ENCODE results near the gene FRMPD4. TPM values are rescaled to one million over a fixed set of nuclear protein-coding genes. Genes with fewer than 3 reads are reported as not detected.

The FRMPD4 gene
- total and polyA plus RNA-seq, 2 donors (not counting 3 experiments of a cell fraction or from before 2014, with no cell fraction given), result not detected

GRCh38 chrX:12711435-12712040 lies 573.3 kb downstream of the FRMPD4 start:
- BruUV-seq (replicated peaks), result no TSS peak

More at GRCh38 chrX:12711435-12712040, 573.3 kb downstream of the FRMPD4 start:
- Histone ChIP-seq H3K36me3 (ENCODE audit: control insufficient read depth in 2 of 2, extremely low read depth in 1 of 2, insufficient read depth in 2 of 2, low read length in 2 of 2) (no peaks in the 10 kb centered on the region), H2AFZ (ENCODE audit: low read depth, low read length) (no peak overlapping the region), H3K9me1 (replicated peaks; ENCODE audit: control insufficient read depth, extremely low read depth, insufficient read depth, low read length) (no peaks in the 10 kb centered on the region), H3K27me3 (ENCODE audit: control insufficient read depth in 2 of 2, insufficient read depth in 2 of 2, low read length in 2 of 2) (no peaks in the 10 kb centered on the region), H3K27ac (ENCODE audit: insufficient read depth, low read depth, low read length) (no peak overlapping the region), H3K9me3 (replicated peaks; ENCODE audit: control insufficient read depth, insufficient read depth, low read length) (no peaks in the 10 kb centered on the region), H3K9ac (replicated peaks; ENCODE audit: extremely low read depth, insufficient read depth, low read length) (no peak overlapping the region), H4K20me1 (replicated peaks; ENCODE audit: control insufficient read depth, extremely low read depth, insufficient read depth, low read length) (no peaks in the 10 kb centered on the region), H3K4me1 (ENCODE audit: control insufficient read depth, extremely low read depth, insufficient read depth, low read length) (no peaks in the 10 kb centered on the region), H3K4me2 (ENCODE audit: insufficient read depth, low read length) (no peak overlapping the region), H3K4me3 (replicated peaks in 1 of 3; ENCODE audit: insufficient read depth in 1 of 3, low read depth in 1 of 3, low read length in 3 of 3) (no peak overlapping the region), H3K79me2 (ENCODE audit: control insufficient read depth, insufficient read depth, low read length) (no peaks in the 10 kb centered on the region)
- ChIA-PET CTCF (no interaction called here), POLR2A (no interaction called here)
- no peak for FAIRE-seq
- TF ChIP-seq GATA2 (IDR thresholded peaks at IDR 0.05; ENCODE audit: insufficient read depth, insufficient read length, low read depth, low read length) (no peak), POLR2AphosphoS5 (IDR thresholded peaks at IDR 0.05; ENCODE audit: insufficient read depth, low read depth, low read length) (no peak), POLR2A (IDR thresholded peaks at IDR 0.05; ENCODE audit: low read depth, low read length) (no peak), CTCF (IDR thresholded peaks at IDR 0.05; ENCODE audit: extremely low read depth in 1 of 2, insufficient read depth in 1 of 2, low read depth in 1 of 2, low read length in 2 of 2) (no peak), MYC (IDR thresholded peaks at IDR 0.05; ENCODE audit: low read depth, low read length) (no peak), JUN (IDR thresholded peaks at IDR 0.05; ENCODE audit: borderline replicate concordance, insufficient read depth, insufficient read length, low read depth) (no peak), EZH2 (IDR thresholded peaks at IDR 0.05; ENCODE audit: borderline replicate concordance, low read depth, low read length, severe bottlenecking) (no peak), MAX (IDR thresholded peaks at IDR 0.05; ENCODE audit: insufficient read depth, insufficient read length) (no peak), FOS (IDR thresholded peaks at IDR 0.05; ENCODE audit: borderline replicate concordance, insufficient read depth, low read length) (no peak)
- no peak for DNase-seq (ENCODE audit: low read depth, low spot score)
- dilution Hi-C loops (cut with MboI; ENCODE audit: extremely low pct_ligation_motif_present, low sequenced_read_pairs) (no loop called here), intact Hi-C loops (cut with micrococcal nuclease) (no loop called here)
